GM12878 (cell line): ENCODE results near the gene SECTM1. TPM values are rescaled to one million over a fixed set of nuclear protein-coding genes. Genes with fewer than 3 reads are reported as not detected.

Experiments
- ATAC-seq: fragments of 200-7000 bp; cut with Tn5 transposase; 3 replicates; pipeline ENCODE4 v1.9.1; 2020; ENCODE audit warnings: mild to moderate bottlenecking, moderate library complexity
- BruUV-seq: library from RNA; stranded (reverse); fragments of 400-500 nt; replicated peaks from 2 replicates; lab custom pipeline; 2021; lab: Mats Ljungman, UMichigan
- CTCF ChIA-PET: fragments of 300-600 bp; sonication (Branson Sonifier 250); formaldehyde crosslinking; extraction: SDS; loops from one replicate; lab custom pipeline; 2021; ENCODE audit warnings: inconsistent platforms; lab: Yijun Ruan, JAX
- POLR2A ChIA-PET: fragments of 350-600 bp; formaldehyde crosslinking; extraction: SDS; loops from one replicate; lab custom pipeline; 2021; ENCODE audit warnings: inconsistent platforms; lab: Charles Lee
- RAD21 ChIA-PET: fragments of 300-600 bp; sonication (Branson Sonifier 250); formaldehyde crosslinking; loops from one replicate; lab custom pipeline; 2023; ENCODE audit warnings: antibody characterized with exemption; ENCODE audit not compliant: unreplicated experiment; lab: Charles Lee
- SMC1A ChIA-PET: fragments of 300-600 bp; sonication (Branson Sonifier 250); formaldehyde crosslinking; loops from one replicate; lab custom pipeline; 2023; ENCODE audit not compliant: unreplicated experiment, uncharacterized antibody; lab: Charles Lee
- DNase-seq: peaks from one replicate; pipeline ENCODE4 v3.0.0-alpha.2; 2011; ENCODE audit warnings: low read depth, low spot score
- FAIRE-seq: peaks from 3 replicates; lab custom pipeline; 2011; peaks lifted over from hg19 to GRCh38; lab: Jason Lieb, UNC
- H2AFZ ChIP-seq: 2 replicates; pipeline ENCODE4 v1.6.0; 2011; ENCODE audit warnings: low read depth, low read length, control low read depth; ENCODE audit not compliant: control insufficient read depth
- H3K27ac ChIP-seq: 2 replicates; pipeline ENCODE4 v1.5.1; 2011; ENCODE audit warnings: control low read depth; ENCODE audit not compliant: control insufficient read depth, insufficient read depth
- H3K27me3 ChIP-seq, 2 experiments: replicated peaks in 1 of 2; 2 replicates each; pipeline versions ENCODE4 v1.6.0 to v1.6.1; 2011; ENCODE audit warnings: low read length in 1 of 2; ENCODE audit not compliant: control insufficient read depth in 2 of 2, insufficient read depth in 2 of 2
- H3K36me3 ChIP-seq, 2 experiments: 2 replicates each; pipeline ENCODE4 v1.5.1; 2011; ENCODE audit warnings: low read length in 1 of 2; ENCODE audit not compliant: control insufficient read depth in 2 of 2, insufficient read depth in 2 of 2
- H3K4me1 ChIP-seq: 2 replicates; pipeline ENCODE4 v1.6.1; 2011; ENCODE audit warnings: mild to moderate bottlenecking, low read length, moderate library complexity, mixed read lengths; ENCODE audit not compliant: control insufficient read depth, insufficient read depth
- H3K4me2 ChIP-seq: 2 replicates; pipeline ENCODE4 v1.6.0; 2011; ENCODE audit warnings: control low read depth; ENCODE audit not compliant: control insufficient read depth, insufficient read depth
- H3K4me3 ChIP-seq: fragments of 200-600 bp; sonication (generic); 2 replicates; pipeline ENCODE4 v1.5.1; 2016
- H3K79me2 ChIP-seq: 2 replicates; pipeline ENCODE4 v1.6.0; 2011; ENCODE audit warnings: low read length; ENCODE audit not compliant: control insufficient read depth, insufficient read depth
- H3K9ac ChIP-seq: 2 replicates; pipeline ENCODE4 v1.8.0; 2011; ENCODE audit warnings: low read length, control low read depth, mixed read lengths; ENCODE audit not compliant: control insufficient read depth, insufficient read depth
- H3K9me3 ChIP-seq: replicated peaks from 3 replicates; pipeline ENCODE4 v1.5.1; 2011; ENCODE audit warnings: mild to moderate bottlenecking, low read length; ENCODE audit not compliant: control insufficient read depth, insufficient read depth
- H4K20me1 ChIP-seq: 2 replicates; pipeline ENCODE4 v1.6.0; 2011; ENCODE audit not compliant: control insufficient read depth, insufficient read depth
- BHLHE40 ChIP-seq, 2 experiments: fragments of 450-650 bp in 1 of 2; IDR thresholded peaks; 2 replicates each; pipeline ENCODE4 v1.6.1; 2011 to 2017; ENCODE audit warnings: low read depth in 2 of 2, borderline replicate concordance in 1 of 2, improper control_type of control experiment in 1 of 2, low read length in 1 of 2, mild to moderate bottlenecking in 1 of 2
- CBFB ChIP-seq: IDR thresholded peaks from 2 replicates; pipeline ENCODE4 v1.6.1; 2016; ENCODE audit warnings: antibody characterized with exemption, low read depth
- CHD1 ChIP-seq: IDR thresholded peaks from 2 replicates; pipeline ENCODE4 v1.6.1; 2012; ENCODE audit warnings: low read depth, low read length, improper control_type of control experiment
- EP300 ChIP-seq, 2 experiments: fragments of 150-350 bp in 1 of 2; IDR thresholded peaks; 2 replicates each; pipeline ENCODE4 v1.6.1; 2011 to 2012; ENCODE audit warnings: low read depth in 2 of 2, low read length in 2 of 2, borderline replicate concordance in 1 of 2, improper control_type of control experiment in 1 of 2, inconsistent platforms in 1 of 2; ENCODE audit not compliant: control insufficient read depth in 1 of 2
- ETV6 ChIP-seq, 2 experiments: fragments of 450-650 bp in 1 of 2; IDR thresholded peaks in 1 of 2; conservative IDR thresholded peaks in 1 of 2; 2 replicates each; pipeline ENCODE4 v1.6.1; 2014; ENCODE audit warnings: antibody characterized with exemption in 1 of 2, borderline replicate concordance in 1 of 2, low read depth in 1 of 2, mild to moderate bottlenecking in 1 of 2, moderate library complexity in 1 of 2
- HDAC6 ChIP-seq: fragments of 200-600 bp; sonication (generic); IDR thresholded peaks from one replicate; pipeline ENCODE4 v1.8.0; 2017; ENCODE audit warnings: antibody characterized with exemption; ENCODE audit not compliant: unreplicated experiment
- HDGF ChIP-seq: fragments of 450-650 bp; IDR thresholded peaks from 2 replicates; pipeline ENCODE4 v1.6.1; 2016; ENCODE audit warnings: antibody characterized with exemption
- MEF2A ChIP-seq: IDR thresholded peaks from 2 replicates; pipeline ENCODE4 v1.6.1; 2011; ENCODE audit warnings: low read depth, mild to moderate bottlenecking, low read length, moderate library complexity; ENCODE audit not compliant: insufficient read depth
- NFYB ChIP-seq: IDR thresholded peaks from 2 replicates; pipeline ENCODE4 v1.6.1; 2011; ENCODE audit warnings: low read depth, mild to moderate bottlenecking, low read length, improper control_type of control experiment, moderate library complexity; ENCODE audit not compliant: insufficient read depth
- RCOR1 ChIP-seq: conservative IDR thresholded peaks from 2 replicates; pipeline ENCODE4 v1.6.1; 2012; ENCODE audit warnings: low read depth, low read length, improper control_type of control experiment
- SMARCA5 ChIP-seq: fragments of 450-650 bp; IDR thresholded peaks from 2 replicates; pipeline ENCODE4 v1.6.1; 2017; ENCODE audit warnings: mild to moderate bottlenecking
- ZBED1 ChIP-seq: IDR thresholded peaks from 2 replicates; pipeline ENCODE4 v1.6.1; 2016; ENCODE audit warnings: borderline replicate concordance
- ZNF274 ChIP-seq: IDR thresholded peaks from one replicate; pipeline ENCODE4 v1.8.0; 2011; ENCODE audit not compliant: insufficient read length, insufficient read depth
- ZNF622 ChIP-seq: fragments of 450-650 bp; IDR thresholded peaks from 2 replicates; pipeline ENCODE4 v1.6.1; 2017; ENCODE audit warnings: mild to moderate bottlenecking, inconsistent platforms
- ZSCAN29 ChIP-seq: fragments of 450-650 bp; IDR thresholded peaks from 2 replicates; pipeline ENCODE4 v1.6.1; 2017; ENCODE audit warnings: mild to moderate bottlenecking, moderate library complexity
- WGBS: methylation state at CpG from one replicate; pipeline ENCODE4 v1.1.6; 2016; ENCODE audit warnings: low lambda C conversion rate; ENCODE audit not compliant: insufficient replicate concordance, insufficient coverage; ENCODE audit errors: missing lambda C conversion rate; 5-methylcytosine and 5-hydroxymethylcytosine counted together
- in situ Hi-C: fragments of 300-500 bp; cut with MboI; formaldehyde crosslinking; loops from 9 replicates; pipeline ENCODE4 v1.14.3; 2018; ENCODE audit warnings: mixed read lengths
- intact Hi-C: fragments of 100-400 bp; cut with micrococcal nuclease; formaldehyde crosslinking; loops from one replicate; pipeline ENCODE4 v1.14.2; 2022; ENCODE audit not compliant: unreplicated experiment
- polyA plus RNA-seq, 11 experiments: library from polyadenylated mRNA; depleted of rRNA in 4 of 11; unstranded in 6 of 11; stranded (reverse) in 5 of 11; fragments of >200 nt; fragmentation: Nextera tagmentation in 4 of 11; fragmentation: Illumina TruSeq in 1 of 11; extraction: Ambion mirVana in 4 of 11; extraction: Trizol in 1 of 11; gene quantifications; 1 replicate in 1 of 11; 2 replicates in 10 of 11; pipeline versions ENCODE4 v1.2.1 to v1.2.3, GENCODE V29; 2011 to 2016; ENCODE audit warnings: inconsistent platforms in 2 of 11, missing spikeins in 2 of 11, low read depth in 1 of 11
- total RNA-seq, 4 experiments: library from RNA; depleted of rRNA in 3 of 4; stranded (reverse); fragments of >200 nt in 3 of 4; fragmentation: Illumina TruSeq in 1 of 4; extraction: Trizol in 1 of 4; gene quantifications; 2 replicates each; pipeline versions ENCODE4 v1.2.1 to v1.2.3, GENCODE V29; 2013 to 2021
- TF ChIP-seq, protein P1 (sequence below): fragments of 450-650 bp; IDR thresholded peaks from 2 replicates; pipeline ENCODE4 v1.6.1; 2017; ENCODE audit warnings: mild to moderate bottlenecking

SECTM1 gene
- total and polyA plus RNA-seq, 10 of the 15 experiments (the other 5 are each of a cell fraction or from before 2014, with no cell fraction given), result 0.10 to 0.13 (median 0.12) TPM; not detected in 7

GRCh38 chr17:82375359-82376041 is 41.9 kb upstream of the SECTM1 start:
- H3K27ac ChIP-seq, result no peak overlapping the region
- no peak for DNase-seq
- 70% methylated on average over 42 of the region's 46 CpGs for WGBS
- peaks cover 0 to 4% of the 10 kb centered on the region in 2 experiments; a peak in 2 of 4 replicates for H3K27me3 ChIP-seq
- H2AFZ ChIP-seq, result no peak overlapping the region
- no peak overlapping the region for H3K9ac ChIP-seq
- intact Hi-C loops (no loop called here), in situ Hi-C loops (no loop called here)
- no peaks in the 10 kb centered on the region for H4K20me1 ChIP-seq
- ChIA-PET RAD21 (interaction anchor here (1.0 kb wide), 1 partner anchor 23 kb away, joined by 5 read pairs; no protein-coding TSS in a partner anchor), CTCF (no interaction called here), SMC1A (no interaction called here), POLR2A (no interaction called here)
- H3K9me3 ChIP-seq, result no peaks in the 10 kb centered on the region
- no peaks in the 10 kb centered on the region for H3K79me2 ChIP-seq
- no peak for TF ChIP-seq ZNF622
- no peak for TF ChIP-seq ZBED1
- no peak for TF ChIP-seq SMARCA5
- no peak for TF ChIP-seq EP300 (IDR thresholded peaks at IDR 0.05; ENCODE audit: borderline replicate concordance in 1 of 2, control insufficient read depth in 1 of 2, low read depth in 2 of 2, low read length in 2 of 2)
- no peak for TF ChIP-seq HDGF
- TF ChIP-seq HDAC6, result no peak
- TF ChIP-seq, protein P1, sequence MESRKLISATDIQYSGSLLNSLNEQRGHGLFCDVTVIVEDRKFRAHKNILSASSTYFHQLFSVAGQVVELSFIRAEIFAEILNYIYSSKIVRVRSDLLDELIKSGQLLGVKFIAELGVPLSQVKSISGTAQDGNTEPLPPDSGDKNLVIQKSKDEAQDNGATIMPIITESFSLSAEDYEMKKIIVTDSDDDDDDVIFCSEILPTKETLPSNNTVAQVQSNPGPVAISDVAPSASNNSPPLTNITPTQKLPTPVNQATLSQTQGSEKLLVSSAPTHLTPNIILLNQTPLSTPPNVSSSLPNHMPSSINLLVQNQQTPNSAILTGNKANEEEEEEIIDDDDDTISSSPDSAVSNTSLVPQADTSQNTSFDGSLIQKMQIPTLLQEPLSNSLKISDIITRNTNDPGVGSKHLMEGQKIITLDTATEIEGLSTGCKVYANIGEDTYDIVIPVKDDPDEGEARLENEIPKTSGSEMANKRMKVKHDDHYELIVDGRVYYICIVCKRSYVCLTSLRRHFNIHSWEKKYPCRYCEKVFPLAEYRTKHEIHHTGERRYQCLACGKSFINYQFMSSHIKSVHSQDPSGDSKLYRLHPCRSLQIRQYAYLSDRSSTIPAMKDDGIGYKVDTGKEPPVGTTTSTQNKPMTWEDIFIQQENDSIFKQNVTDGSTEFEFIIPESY, result no peak
- TF ChIP-seq BHLHE40 (IDR thresholded peaks at IDR 0.05; ENCODE audit: borderline replicate concordance in 1 of 2, low read depth in 2 of 2, low read length in 1 of 2), result no peak
- no peak for TF ChIP-seq CBFB
- TF ChIP-seq ETV6 (conservative IDR thresholded peaks at IDR 0.05 in 1 of 2, IDR thresholded peaks at IDR 0.05 in 1 of 2; ENCODE audit: borderline replicate concordance in 1 of 2, low read depth in 1 of 2), result no peak
- TF ChIP-seq ZSCAN29, result no peak
- TF ChIP-seq MEF2A, result no peak
- no peak for TF ChIP-seq RCOR1
- TF ChIP-seq ZNF274, result no peak
- TF ChIP-seq NFYB, result no peak
- no peak for TF ChIP-seq CHD1
- FAIRE-seq, result no peak
- H3K4me1 ChIP-seq, result peaks cover 12% of the 10 kb centered on the region
- H3K36me3 ChIP-seq, result no peaks in the 10 kb centered on the region
- no peak overlapping the region for H3K4me3 ChIP-seq
- ATAC-seq, result no peak
- H3K4me2 ChIP-seq, result no peak overlapping the region
- BruUV-seq, result no TSS peak
